GM23248 (cell line): ENCODE results near the gene PSEN2.

Source experiments
- EZH2 ChIP-seq: fragments of 200-600 bp; sonication (generic); IDR thresholded peaks from 2 replicates; pipeline ENCODE4 v1.6.1; 2018; ENCODE audit warnings: antibody characterized with exemption, mild to moderate bottlenecking; ENCODE audit not compliant: insufficient read depth, poor library complexity, severe bottlenecking
- EZH2phosphoT487 ChIP-seq: fragments of 200-600 bp; sonication (generic); IDR thresholded peaks from 2 replicates; pipeline ENCODE4 v1.6.1; 2018; ENCODE audit warnings: antibody characterized with exemption, moderate library complexity, mild to moderate bottlenecking, low read depth; ENCODE audit not compliant: insufficient read depth

DNA sequence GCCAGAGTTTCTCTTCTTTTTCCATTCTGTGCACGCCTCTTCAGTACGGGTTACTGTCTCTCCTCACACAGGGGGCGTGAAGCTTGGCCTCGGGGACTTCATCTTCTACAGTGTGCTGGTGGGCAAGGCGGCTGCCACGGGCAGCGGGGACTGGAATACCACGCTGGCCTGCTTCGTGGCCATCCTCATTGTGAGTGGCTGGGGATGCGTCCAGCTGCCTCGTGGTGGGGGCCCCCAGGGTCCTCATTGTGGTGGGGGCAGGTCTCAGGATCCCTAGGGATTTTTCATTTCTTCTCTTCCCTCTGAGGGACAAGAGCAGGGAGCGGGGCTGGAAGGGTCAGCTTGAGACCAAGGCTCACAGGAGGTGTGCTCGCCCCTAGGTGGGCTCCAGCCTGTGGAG, 23.5 kb downstream of the PSEN2 start:
- TF ChIP-seq EZH2phosphoT487 (no peak), EZH2 (no peak)
